ENCODE data around the gene CASP7. TPM values are rescaled to one million over a fixed set of nuclear protein-coding genes. Genes with fewer than 3 reads are reported as not detected.

The CASP7 gene
- total RNA-seq, 4 donors from 2014 or later = 13.7 to 29.2 (median 20.1) TPM

GRCh38 chr10:113712755-113713639 is 33.3 kb downstream of the CASP7 start:
- Histone ChIP-seq H3K4me3 (no peak overlapping the region), H3K9me3 (no peaks in the 10 kb centered on the region), H3K4me1 (peaks cover 0 to 33% (median 20%) of the 10 kb centered on the region in 3 donors), H3K36me3 (peaks cover 0 to 18% of the 10 kb centered on the region in 2 donors), H3K27ac (no peak overlapping the region), H3K27me3 (no peaks in the 10 kb centered on the region)
- no peak for ATAC-seq
- TF ChIP-seq POLR2AphosphoS5 (IDR thresholded peaks at IDR 0.05) (no peak), EP300 (IDR thresholded peaks at IDR 0.05) (no peak), POLR2A (IDR thresholded peaks at IDR 0.05) (no peak), CTCF (IDR thresholded peaks at IDR 0.05) (no peak)
- WGBS, 2 donors (ENCODE audit: low coverage in 1 of 2) = 86 to 91% methylated on average over 7 to 8 of the region's 8 CpGs

- no peak overlapping the region for H3K27ac ChIP-seq
- H3K4me3 ChIP-seq = no peak overlapping the region
- peaks cover 0 to 18% of the 10 kb centered on the region in 2 donors for H3K36me3 ChIP-seq
- ATAC-seq = no peak
- TF ChIP-seq EP300 (IDR thresholded peaks at IDR 0.05) = no peak
- TF ChIP-seq POLR2AphosphoS5 (IDR thresholded peaks at IDR 0.05) = no peak
- H3K4me1 ChIP-seq = peaks cover 0 to 33% (median 20%) of the 10 kb centered on the region in 3 donors
- WGBS, 2 donors (ENCODE audit: low coverage in 1 of 2) = 81 to 100% methylated on average over 1 to 2 of the region's 2 CpGs
- H3K9me3 ChIP-seq = no peaks in the 10 kb centered on the region
- H3K27me3 ChIP-seq = no peaks in the 10 kb centered on the region
Observed at GRCh38 chr10:113713640-113713982, 33.9 kb downstream of the CASP7 start.

GRCh38 chr10:113716109-113716910 is 36.6 kb downstream of the CASP7 start:
- no peak for ATAC-seq
- Histone ChIP-seq H3K4me1 (peaks cover 0 to 9% (median 4%) of the 10 kb centered on the region in 3 donors), H3K4me3 (no peak overlapping the region), H3K27me3 (no peaks in the 10 kb centered on the region), H3K36me3 (peaks cover 0 to 40% of the 10 kb centered on the region in 2 donors), H3K27ac (no peak overlapping the region), H3K9me3 (no peaks in the 10 kb centered on the region)
- WGBS, 2 donors (ENCODE audit: low coverage in 1 of 2) = 61 to 97% methylated on average over 2 of the region's 2 CpGs
- TF ChIP-seq CTCF (IDR thresholded peaks at IDR 0.05) = no peak
- no peak for TF ChIP-seq EP300 (IDR thresholded peaks at IDR 0.05)
- no peak for TF ChIP-seq POLR2A (IDR thresholded peaks at IDR 0.05)
- TF ChIP-seq POLR2AphosphoS5 (IDR thresholded peaks at IDR 0.05) = no peak

- Histone ChIP-seq H3K27me3 (no peaks in the 10 kb centered on the region), H3K27ac (no peak overlapping the region), H3K4me1 (no peaks in the 10 kb centered on the region), H3K36me3 (peaks cover 0 to 69% of the 10 kb centered on the region in 2 donors), H3K9me3 (no peaks in the 10 kb centered on the region), H3K4me3 (no peak overlapping the region)
- no peak for ATAC-seq
- 93 to 94% methylated on average over 3 to 12 of the region's 21 CpGs for WGBS, 2 donors (ENCODE audit: low coverage in 1 of 2)
- no peak for TF ChIP-seq CTCF (IDR thresholded peaks at IDR 0.05)
- no peak for TF ChIP-seq POLR2AphosphoS5 (IDR thresholded peaks at IDR 0.05)
- no peak for TF ChIP-seq EP300 (IDR thresholded peaks at IDR 0.05)
- TF ChIP-seq POLR2A (IDR thresholded peaks at IDR 0.05) = no peak
Observed at GRCh38 chr10:113718969-113719822, 39.5 kb downstream of the CASP7 start.

- Histone ChIP-seq H3K9me3 (no peaks in the 10 kb centered on the region), H3K27me3 (no peaks in the 10 kb centered on the region), H3K36me3 (peaks cover 0 to 73% of the 10 kb centered on the region in 2 donors), H3K4me1 (no peaks in the 10 kb centered on the region), H3K27ac (no peak overlapping the region), H3K4me3 (no peak overlapping the region)
- no peak for ATAC-seq
- TF ChIP-seq CTCF (IDR thresholded peaks at IDR 0.05) (no peak), EP300 (IDR thresholded peaks at IDR 0.05) (no peak), POLR2AphosphoS5 (IDR thresholded peaks at IDR 0.05) (no peak), POLR2A (IDR thresholded peaks at IDR 0.05) (no peak)
- WGBS, 2 donors (ENCODE audit: low coverage in 1 of 2) = 85 to 87% methylated on average over 7 to 8 of the region's 8 CpGs
Observed at GRCh38 chr10:113720386-113720785, 40.7 kb downstream of the CASP7 start.

Data from gastroesophageal sphincter (tissue), 4 donors.